ENCODE data around the gene NUDCD2.
"Not testable (repeated sequence)": the region's sequence is repeated elsewhere in the genome, so short reads cannot be mapped to it uniquely, and the experiment has no call there.

The NUDCD2 gene

DNA sequence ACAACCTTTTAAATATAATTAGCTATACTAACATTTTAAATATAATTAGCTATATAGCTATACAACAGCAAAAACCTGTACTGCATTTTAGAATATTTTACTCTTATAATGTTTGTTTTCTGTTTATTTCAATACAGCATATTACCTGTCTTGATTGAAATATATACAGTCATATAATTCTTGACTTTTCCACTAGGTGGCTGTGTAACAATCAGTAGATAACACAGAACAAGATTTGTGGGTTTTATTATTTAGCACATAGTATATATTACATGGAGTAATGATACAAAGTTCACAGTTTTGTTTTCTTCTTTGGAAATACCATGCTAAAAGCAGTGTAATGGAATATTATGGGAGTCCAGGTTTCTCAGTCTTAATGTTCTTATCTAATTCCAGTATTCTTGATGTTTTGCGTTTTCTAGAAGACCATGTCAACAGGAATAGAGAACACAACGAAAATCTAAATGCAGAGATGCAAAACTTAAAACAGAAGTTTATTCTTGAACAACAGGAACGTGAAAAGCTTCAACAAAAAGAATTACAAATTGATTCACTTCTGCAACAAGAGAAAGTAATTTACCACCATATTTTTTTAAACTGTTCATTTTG lies 13.8 kb upstream of the NUDCD2 start:
- DNase-seq (ENCODE audit: low read depth in 2 of 2, low spot score in 1 of 2): no peak

DNA sequence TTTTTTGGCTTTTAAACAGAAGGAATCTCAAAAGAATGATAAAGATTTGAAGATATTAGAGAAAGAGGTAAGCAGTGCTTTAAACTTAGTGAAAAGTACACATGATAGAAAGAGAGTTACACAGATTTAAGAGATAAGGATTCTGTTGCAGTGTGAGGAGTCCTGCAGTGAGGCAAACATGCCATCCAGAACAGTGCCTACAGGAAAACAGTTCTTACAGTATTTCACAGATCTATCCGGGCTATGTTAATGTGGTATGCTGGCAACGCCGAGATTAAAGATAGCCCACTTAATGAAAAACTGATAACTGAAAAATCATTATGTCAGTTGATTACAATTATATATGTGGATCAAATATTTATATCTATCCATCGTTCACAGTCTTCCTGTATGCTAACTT lies 7.8 kb upstream of the NUDCD2 start:
- no peak for DNase-seq (ENCODE audit: low read depth in 2 of 2, low spot score in 1 of 2)

DNA sequence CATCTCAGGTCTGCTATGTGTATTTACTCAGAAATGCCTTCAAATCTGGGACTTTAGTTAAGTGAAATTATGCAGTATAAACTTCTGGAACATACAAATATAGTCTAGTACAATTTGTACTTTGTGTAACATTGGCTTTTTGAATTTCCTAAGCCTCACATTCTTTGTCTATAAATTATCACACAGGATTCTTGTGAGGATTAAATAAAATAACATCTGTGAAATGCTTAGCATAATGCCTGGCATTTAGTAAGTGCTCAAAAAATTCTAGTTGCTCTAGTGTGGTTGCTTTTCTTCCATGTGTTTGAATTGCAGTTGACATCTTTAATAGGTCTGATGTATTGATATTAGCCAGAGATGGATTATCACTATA lies 3.1 kb upstream of the NUDCD2 start:
- DNase-seq (ENCODE audit: low read depth in 2 of 2, low spot score in 1 of 2): no peak

DNA sequence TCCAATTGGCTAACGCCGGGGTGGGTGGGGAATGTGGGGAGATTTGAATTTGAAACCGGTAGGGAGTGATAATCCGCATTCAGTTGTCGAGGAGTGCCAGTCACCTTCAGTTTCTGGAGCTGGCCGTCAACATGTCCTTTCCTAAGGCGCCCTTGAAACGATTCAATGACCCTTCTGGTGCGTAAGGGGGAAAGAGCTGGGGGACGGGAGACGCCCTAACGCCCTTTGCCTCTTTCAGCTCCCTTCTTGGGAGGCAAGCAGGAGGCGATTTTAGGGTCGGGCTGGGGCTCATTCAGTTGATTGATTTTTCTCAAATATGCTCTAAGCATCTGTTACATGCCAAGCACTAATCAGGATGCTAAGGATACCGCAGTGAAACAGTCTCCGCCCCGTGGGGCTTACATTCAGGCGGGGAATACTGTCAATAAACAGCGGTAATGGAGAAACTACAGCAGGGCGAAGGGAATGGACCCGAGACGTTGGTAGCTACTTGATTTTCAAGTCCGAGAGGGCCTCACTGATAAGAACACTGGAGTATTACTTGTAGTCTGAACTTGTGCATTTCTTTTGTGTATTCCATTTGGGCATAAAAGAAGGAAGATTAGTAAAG lies 765 bp upstream of the NUDCD2 start, which contains the start of gene HMMR:
Gene HMMR (plus strand): TSS at position 71 of the 610 bp plus-strand sequence. CDS start 61 bp downstream, at position 132.
- DNase-seq (ENCODE audit: low read depth in 2 of 2, low spot score in 1 of 2): no peak

DNA sequence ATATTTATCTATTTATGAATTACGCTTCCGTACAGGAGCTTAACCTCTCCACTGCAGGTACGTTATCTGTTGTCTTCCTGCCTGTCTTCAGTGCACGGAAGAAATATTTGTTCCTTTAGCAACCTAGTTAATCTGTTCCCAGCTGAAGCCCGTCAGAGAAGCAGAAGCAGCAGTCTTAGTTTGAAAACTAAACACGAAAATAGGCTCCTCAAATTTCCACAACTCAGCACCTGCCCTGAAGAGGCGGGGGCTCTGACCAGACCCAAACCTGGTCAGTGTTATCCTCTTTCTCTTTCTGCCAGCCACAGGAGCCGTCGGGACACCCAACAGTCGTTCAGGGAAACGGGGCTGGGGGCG lies 462 bp downstream of the NUDCD2 start:
- DNase-seq (ENCODE audit: low read depth in 2 of 2, low spot score in 1 of 2): no peak

DNA sequence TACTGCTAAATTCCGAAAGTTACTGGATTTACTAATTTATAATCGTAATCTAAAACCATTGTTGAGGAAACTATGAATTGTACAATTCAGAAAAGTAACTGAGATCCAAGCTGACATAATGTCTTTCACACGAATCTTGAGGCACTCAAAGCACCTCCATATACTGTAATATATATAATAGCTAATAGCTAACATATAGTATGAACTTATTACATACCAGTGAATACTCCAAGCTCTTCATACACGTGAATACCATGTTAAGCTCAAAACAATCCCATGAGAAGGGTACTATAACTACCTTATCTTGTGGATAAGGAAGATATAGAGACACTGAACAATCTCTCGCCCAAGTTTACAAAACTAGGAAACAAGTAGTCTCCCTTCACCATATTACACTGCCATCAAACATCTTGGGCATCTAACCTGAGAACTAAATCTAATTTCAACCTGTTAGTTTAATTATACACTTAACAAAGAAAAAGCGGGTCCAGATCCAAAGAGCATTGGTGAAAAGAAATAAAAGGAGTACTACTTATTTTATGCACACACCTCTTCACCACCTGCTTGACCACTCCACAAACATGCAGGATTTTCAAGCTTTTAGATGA lies 1.0 kb downstream of the NUDCD2 start:
- DNase-seq (ENCODE audit: low read depth in 2 of 2, low spot score in 1 of 2): no peak

DNA sequence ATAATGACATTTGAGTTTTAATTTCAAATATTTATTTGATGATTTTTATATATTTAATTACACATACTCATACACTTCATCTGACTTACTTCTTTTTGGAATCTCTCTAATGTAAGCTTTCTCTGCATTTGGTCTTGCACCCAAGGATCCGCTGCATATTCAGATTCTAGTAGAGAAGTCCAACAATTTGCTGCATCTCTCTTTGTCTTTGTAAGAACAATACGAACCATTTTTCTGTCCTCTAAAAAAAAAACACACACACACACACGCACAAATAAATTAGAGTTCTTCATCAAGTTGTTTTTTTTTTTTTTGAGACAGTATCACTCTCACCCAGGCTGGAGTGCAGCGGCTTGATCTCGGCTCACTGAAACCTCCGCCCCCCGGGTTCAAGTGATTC lies 3.1 kb downstream of the NUDCD2 start:
- no peak for DNase-seq (ENCODE audit: low read depth in 2 of 2, low spot score in 1 of 2)

DNA sequence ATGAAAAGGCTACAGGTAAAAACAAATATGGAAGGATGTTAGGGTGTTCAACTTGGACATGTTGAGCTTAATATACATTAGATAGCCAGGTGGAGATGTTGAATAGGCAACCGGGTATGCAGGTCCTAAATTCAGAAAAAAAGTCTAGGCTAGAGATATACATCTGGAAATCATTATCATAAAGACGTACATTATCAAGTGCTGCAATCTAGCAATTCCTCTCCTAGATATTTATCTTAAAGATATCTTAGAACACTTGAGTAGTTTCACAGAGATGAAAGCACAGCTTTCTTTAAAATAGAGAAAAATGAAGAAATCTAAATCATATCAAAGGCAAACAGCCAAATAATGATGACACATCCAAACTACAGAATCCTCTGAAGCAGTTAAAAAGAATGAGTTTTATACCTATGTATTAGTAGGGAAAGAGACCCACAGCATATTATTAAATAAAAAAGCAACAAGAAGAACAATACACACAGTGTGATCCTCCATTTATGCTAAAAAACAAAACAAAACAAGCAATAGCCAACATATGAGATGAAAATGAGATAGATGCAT lies 3.8 kb downstream of the NUDCD2 start:
- DNase-seq (ENCODE audit: low read depth in 2 of 2, low spot score in 1 of 2): no peak

DNA sequence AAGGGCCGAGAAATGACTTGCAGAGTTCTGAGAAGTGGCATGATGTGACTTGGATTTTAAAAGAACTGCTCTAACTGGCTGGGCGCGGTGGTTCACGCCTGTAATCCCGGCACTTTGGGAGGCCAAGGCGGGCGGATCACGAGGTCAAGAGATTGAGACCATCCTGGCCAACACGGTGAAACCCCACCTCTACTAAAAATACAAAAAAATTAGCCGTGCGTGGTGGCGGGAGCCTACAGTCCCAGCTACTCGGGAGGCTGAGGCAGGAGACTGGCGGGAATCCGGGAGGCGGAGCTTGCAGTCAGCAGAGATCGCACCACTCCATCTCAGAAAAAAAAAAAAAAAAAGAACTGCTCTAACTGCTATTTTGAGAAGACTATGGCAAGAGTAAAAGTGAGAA lies 4.5 kb downstream of the NUDCD2 start:
- not testable (repeated sequence) for DNase-seq (ENCODE audit: low read depth in 2 of 2, low spot score in 1 of 2)

DNA sequence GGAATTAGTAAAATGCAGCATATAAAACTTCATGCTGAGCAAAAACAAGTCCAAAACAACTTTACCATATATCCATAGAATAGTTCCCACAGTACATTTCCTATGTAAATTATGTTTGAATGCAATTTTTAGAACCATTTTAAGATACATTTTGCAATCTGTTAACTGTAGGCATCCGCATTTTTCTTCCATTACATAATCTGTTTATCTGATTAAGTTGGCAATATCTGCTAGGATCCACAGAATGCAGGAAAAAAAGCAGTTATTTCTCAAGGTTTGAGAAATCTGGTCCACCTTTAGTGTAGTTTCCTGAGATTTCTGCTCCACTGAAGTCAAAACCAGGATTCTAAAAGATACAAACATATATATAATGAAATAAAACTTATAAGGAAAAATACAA lies 6.2 kb downstream of the NUDCD2 start:
- DNase-seq (ENCODE audit: low read depth in 2 of 2, low spot score in 1 of 2): no peak

DNA sequence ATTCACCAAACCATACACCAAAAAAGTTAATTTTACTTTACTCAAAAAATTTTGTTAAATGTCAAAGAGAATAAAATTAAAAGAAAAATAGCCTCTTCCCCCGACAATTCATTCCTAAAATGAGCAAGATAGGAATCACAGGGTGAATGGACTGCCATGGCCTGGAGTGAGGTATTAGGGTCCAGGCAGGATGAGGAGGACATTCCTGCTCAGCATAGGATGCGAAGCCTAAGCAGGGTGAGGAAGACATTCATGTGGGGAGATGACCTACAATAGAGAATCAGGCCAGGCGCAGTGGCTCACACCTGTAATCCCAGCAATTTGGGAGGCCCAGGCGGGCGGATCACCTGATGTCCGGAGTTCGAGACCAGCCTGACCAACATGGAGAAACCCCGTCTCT lies 8.4 kb downstream of the NUDCD2 start:
- no peak for DNase-seq (ENCODE audit: low read depth in 2 of 2, low spot score in 1 of 2)

DNA sequence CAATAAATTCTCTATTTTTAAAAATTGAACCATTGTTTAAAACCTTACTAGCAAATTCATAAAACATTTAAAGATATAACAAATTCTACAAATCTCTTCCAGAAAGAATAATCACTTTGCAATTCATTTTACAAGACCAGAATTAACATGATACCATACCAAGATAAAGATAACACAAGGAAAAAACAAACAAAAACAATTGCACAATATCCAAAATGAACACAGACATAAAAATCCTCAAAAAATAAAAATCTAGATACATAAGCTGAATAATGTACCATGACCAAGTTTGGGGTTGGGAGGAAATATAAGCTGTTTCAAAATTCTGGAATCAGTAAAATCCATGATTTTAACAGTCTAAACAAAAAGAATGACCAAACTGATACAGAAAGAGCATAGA lies 11.4 kb downstream of the NUDCD2 start:
- DNase-seq (ENCODE audit: low read depth in 2 of 2, low spot score in 1 of 2): no peak

DNA sequence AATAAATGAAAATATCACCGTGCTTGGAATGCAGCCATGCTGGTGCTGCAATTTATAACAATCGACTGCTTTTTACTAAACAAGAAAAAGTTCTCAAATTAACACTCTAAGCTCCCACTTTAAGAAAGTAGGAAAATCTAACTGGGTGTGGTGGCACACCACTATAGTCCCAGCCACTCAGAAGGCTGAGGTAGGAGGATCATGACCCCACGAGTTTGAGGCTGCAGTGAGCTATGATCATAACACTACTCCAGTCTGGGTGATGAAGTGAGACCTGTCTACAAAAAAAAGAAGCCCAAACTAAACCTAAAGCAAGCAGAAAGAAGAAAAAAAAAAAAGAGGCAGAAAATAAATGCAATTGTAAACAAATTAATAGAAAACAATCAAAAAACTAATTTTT lies 12.0 kb downstream of the NUDCD2 start:
- DNase-seq (ENCODE audit: low read depth in 2 of 2, low spot score in 1 of 2): no peak

DNA sequence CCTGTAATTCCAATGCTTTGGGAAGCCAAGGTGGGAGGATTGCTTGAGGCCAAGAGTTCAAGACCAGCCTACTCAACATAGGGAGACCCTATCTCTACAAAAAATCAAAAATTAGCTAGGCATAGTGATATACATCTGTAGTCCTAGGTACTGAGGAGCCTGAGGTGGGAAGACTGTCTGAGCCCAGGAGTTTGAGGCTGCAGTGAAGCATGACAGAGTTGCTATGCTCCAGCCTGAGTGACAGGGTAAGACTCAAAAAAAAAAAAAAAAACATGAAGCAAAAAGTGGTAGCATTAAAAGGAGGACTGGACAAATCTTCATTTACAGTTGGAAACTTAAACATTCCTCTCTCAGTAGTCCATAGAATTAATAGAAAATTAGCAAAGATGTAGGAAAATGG lies 12.7 kb downstream of the NUDCD2 start:
- DNase-seq (ENCODE audit: low read depth in 2 of 2, low spot score in 1 of 2): no peak

DNA sequence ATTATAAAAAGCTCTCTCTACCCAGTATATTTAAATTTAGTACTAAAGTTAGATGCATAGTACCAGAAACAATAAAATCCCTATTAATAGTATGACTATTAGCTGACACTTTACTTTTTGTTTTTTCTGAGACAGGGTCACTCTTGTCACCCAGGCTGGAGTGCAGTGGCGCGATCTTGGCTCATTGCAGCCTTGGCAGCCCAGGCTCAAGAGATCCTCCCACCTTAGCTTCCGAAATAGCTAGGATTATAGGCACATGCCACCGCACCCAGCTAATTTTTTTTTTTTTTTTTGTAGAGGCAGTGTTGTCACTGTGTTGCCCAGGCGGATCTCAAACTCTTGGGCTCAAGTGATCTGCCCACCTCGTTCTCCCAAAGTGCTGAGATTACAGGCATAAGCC lies 14.6 kb downstream of the NUDCD2 start:
- DNase-seq (ENCODE audit: low read depth in 2 of 2, low spot score in 1 of 2): no peak

DNA sequence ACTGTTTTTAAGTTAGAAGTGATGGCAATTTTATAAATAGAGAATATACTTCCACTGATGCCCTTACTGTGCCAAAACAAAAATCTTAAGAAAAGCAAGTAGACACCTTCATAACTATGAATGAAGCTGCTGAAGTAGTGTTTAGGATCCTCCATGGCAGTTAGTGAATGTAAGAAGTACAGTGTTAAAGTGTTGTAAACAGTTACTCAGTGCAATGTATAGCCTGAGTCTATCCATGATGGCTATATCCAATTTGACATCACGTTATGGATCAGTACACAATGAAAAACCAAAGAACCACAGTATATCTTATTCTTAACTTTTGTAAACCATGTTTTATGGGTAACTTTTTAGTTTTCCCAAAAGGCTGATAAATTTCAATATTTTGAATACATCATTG lies 15.4 kb downstream of the NUDCD2 start:
- DNase-seq (ENCODE audit: low read depth in 2 of 2, low spot score in 1 of 2): no peak

DNA sequence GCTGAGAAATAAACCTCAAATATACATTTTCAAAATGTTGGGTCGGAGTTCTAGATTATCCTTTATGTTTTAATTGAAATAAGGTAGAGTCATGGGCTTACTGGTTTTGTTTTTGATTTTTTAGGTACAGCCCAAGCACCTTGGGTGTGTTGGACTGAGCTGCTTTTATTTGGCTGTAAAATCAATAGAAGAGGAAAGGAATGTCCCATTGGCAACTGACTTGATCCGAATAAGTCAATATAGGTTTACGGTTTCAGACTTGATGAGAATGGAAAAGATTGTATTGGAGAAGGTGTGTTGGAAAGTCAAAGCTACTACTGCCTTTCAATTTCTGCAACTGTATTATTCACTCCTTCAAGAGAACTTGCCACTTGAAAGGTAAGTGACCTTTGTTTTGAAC lies 18.9 kb downstream of the NUDCD2 start:
- no peak for DNase-seq (ENCODE audit: low read depth in 2 of 2, low spot score in 1 of 2)

DNA sequence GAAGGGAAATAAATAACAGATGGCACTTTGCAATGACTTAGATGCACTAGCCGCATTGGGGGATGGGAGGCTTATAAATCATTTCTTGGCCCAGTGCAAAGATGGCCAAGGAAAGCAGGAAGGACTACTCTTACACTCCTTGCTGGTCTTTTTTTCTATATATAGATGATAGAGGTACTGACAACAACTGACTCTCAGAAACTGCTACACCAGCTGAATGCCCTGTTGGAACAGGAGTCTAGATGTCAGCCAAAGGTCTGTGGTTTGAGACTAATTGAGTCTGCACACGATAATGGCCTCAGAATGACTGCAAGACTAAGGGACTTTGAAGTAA lies 20.8 kb downstream of the NUDCD2 start:
- no peak for DNase-seq (ENCODE audit: low read depth in 2 of 2, low spot score in 1 of 2)

DNA sequence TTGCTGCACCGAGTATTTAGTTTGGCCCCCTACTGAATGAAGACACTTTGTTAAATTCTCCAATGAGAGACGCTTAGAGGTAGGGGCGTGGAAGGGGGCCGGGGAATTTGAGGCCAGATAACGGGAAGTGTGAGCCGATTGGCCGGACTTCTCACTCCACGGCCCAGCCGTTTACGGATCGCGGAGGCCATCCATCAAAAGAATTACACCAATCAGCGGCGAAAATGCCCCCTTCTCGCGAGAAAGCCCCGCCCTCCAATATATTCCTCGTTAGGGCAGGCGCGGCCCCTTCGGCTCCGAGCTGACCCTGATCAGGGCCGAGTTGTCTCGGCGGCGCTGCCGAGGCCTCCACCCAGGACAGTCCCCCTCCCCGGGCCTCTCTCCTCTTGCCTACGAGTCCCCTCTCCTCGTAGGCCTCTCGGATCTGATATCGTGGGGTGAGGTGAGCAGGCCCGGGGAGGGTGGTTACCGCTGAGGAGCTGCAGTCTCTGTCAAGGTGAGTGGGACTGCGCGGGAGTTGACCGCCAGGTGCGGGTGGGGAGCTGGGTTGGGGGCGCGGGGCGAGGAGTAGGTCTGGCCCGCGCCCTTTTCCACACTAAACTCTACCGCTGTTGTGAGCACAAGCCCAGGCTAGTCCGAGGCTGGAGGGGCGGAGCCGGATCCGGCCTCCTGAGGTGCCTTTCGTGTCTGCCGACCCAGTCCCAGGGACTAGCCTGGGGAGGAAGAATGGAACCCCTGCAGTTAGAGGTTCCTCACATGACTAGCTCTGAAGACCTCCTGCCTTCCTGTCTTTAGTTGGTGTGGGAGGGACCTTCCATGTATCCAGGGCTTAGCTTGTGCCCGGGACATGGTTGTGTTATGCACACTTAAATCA lies 22.4 kb downstream of the NUDCD2 start, which contains the start of gene CCNG1:
Gene CCNG1 (plus strand): TSS at position 287 of the 874 bp plus-strand sequence. CDS start 1,662 bp downstream, outside the sequence.
- peak; percentile 60 to 75 for DNase-seq (ENCODE audit: low read depth in 2 of 2, low spot score in 1 of 2)

DNA sequence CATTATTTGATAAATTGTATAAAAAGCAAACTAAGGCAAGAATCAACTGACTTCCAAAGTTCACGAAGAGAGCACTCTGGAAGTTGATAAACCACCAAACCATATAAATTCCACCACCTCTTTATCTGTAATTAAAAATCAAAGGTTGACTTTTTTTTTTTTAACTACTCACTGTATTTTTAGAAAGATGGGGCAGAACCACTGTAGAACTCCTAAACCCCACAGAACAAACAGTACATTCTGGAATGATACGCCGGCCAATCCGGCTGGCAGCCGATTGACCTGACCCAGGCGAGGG lies 22.9 kb downstream of the NUDCD2 start:
- no peak for DNase-seq (ENCODE audit: low read depth in 2 of 2, low spot score in 1 of 2)

DNA sequence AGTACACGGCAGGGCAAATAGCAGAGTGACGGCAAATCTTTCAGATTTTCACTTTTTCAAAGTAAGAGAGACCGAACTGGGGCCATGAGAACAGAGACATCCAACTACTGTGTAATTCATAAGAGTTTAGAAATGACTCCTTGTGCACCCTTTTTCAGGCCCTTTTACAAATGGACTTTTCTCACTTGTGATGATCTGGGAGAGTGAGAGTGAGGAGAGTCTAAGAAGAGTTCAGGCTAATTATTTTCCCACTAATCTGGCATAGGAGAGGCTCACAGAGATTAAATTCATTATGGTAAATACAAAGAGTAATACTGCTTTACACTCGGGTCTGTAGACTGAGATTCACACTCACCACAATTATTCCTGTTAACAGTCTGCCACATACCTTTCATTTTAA lies 23.4 kb downstream of the NUDCD2 start:
- no peak for DNase-seq (ENCODE audit: low read depth in 2 of 2, low spot score in 1 of 2)

DNA sequence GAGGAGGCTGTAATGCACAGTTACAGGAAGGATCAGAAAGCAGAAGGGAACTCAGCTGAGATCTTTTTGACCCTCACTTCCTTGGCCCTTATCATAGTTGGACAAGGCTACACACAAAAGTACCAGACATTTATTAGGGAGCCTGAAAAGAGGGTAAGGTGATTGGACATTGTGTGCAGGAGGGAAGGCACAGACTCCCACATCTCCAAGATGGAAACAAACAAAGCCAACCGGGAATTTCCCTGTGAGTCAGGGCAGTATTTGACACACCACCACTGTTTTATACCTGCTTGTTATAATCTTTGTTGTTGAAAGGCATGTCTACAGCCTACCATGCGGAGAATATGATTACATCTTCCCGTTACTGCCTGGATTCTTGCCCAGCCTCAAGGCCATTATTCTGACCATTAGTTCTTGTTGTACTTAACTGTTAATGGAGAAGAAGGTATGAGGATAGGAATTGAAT lies 25.5 kb downstream of the NUDCD2 start:
- DNase-seq (ENCODE audit: low read depth in 2 of 2, low spot score in 1 of 2): no peak
